ENCODE results near the gene NKPD1. TPM values are rescaled to one million over a fixed set of nuclear protein-coding genes. Genes with fewer than 3 reads are reported as not detected.

NKPD1 gene
- total and polyA plus RNA-seq, 3 donors from 2014 or later, result 1.0 to 4.2 (median 1.3) TPM

DNA sequence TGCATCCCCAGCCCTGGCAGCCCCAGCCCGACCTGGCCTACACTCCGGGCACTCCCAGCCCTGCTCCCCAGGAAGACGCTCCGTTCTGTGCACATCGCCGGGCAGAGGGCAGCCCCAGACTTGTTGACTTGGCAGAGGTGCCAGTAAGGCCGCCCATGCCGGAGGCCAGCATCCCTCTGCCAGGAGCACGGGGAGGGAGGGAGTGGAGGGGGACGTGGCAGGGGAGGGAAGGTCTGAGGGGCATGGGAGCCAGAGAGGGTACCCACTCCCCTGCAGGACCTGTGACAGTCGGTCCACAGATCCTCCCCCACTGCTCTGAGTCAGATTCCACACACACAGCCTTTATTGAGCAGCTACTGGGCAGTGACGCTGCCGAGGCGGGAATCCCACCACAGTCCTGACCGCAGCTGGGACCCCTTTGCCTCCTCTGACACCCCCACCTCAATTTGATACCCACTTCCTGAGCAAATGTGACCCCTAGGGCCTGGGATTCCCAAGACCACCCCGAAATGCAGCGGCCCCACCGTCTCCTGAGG is 1.9 kb upstream of the NKPD1 start:
- no peaks in the 10 kb centered on the region for H3K9me3 ChIP-seq
- no peaks in the 10 kb centered on the region for H3K27me3 ChIP-seq
- H3K27ac ChIP-seq, result no peak overlapping the region
- H3K4me3 ChIP-seq, result no peak overlapping the region
- peaks cover 12% of the 10 kb centered on the region for H3K4me1 ChIP-seq
- H3K36me3 ChIP-seq (ENCODE audit: low read depth, missing control alignments), result no peaks in the 10 kb centered on the region
- DNase-seq, result no peak
- TF ChIP-seq POLR2A (IDR thresholded peaks at IDR 0.05) (no peak), CTCF (IDR thresholded peaks at IDR 0.05) (no peak)
- intact Hi-C loops (cut with DNase I; ENCODE audit: low total_unique reads), result no loop called here
- 89 to 90% methylated on average over 5 to 18 of the region's 18 CpGs for WGBS, 2 donors

GRCh38 chr19:45161738-45162607 is 1.2 kb upstream of the NKPD1 start:
- intact Hi-C loops (cut with DNase I; ENCODE audit: low total_unique reads), result no loop called here
- H3K27ac ChIP-seq, result no peak overlapping the region
- no peaks in the 10 kb centered on the region for H3K27me3 ChIP-seq
- peak in 2 of 3 experiments; percentile 19 to 29 for TF ChIP-seq CTCF (IDR thresholded peaks at IDR 0.05)
- TF ChIP-seq POLR2A (IDR thresholded peaks at IDR 0.05), result no peak
- DNase-seq, result peak; percentile 42
- no peaks in the 10 kb centered on the region for H3K36me3 ChIP-seq (ENCODE audit: low read depth, missing control alignments)
- H3K9me3 ChIP-seq, result no peaks in the 10 kb centered on the region
- peaks cover 12% of the 10 kb centered on the region for H3K4me1 ChIP-seq
- no peak overlapping the region for H3K4me3 ChIP-seq
- WGBS, 2 donors, result 64 to 71% methylated on average over 12 to 24 of the region's 32 CpGs

DNA sequence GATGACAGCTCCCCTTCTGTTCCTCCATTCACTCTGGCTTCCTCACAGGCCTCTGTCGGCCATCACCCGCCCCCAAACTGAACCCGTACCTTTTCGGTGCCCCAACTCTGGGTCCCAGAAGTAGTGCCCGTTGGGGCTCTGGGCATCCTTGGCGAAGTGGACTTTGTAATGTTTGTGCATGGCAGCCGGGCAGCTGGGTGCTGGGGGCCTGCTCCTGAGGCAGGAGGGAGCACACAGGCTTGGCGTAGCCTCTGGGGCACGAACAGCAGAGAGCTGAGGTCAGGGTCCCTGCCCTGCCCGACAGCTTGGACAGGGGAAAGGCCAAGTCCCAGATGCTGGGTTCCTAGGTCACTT is 834 bp downstream of the NKPD1 start:
- 67 to 74% methylated on average over 6 to 10 of the region's 10 CpGs for WGBS, 2 donors
- Histone ChIP-seq H3K9me3 (no peaks in the 10 kb centered on the region), H3K4me3 (no peak overlapping the region), H3K27me3 (no peaks in the 10 kb centered on the region), H3K36me3 (ENCODE audit: low read depth, missing control alignments) (no peaks in the 10 kb centered on the region), H3K4me1 (peaks cover 6% of the 10 kb centered on the region), H3K27ac (no peak overlapping the region)
- intact Hi-C loops (cut with DNase I; ENCODE audit: low total_unique reads), result no loop called here
- TF ChIP-seq CTCF (IDR thresholded peaks at IDR 0.05), result no peak
- no peak for TF ChIP-seq POLR2A (IDR thresholded peaks at IDR 0.05)
- no peak for DNase-seq

- no peak overlapping the region for H3K27ac ChIP-seq
- no peaks in the 10 kb centered on the region for H3K9me3 ChIP-seq
- intact Hi-C loops (cut with DNase I; ENCODE audit: low total_unique reads), result no loop called here
- no peak for DNase-seq
- no peak for TF ChIP-seq CTCF (IDR thresholded peaks at IDR 0.05)
- TF ChIP-seq POLR2A (IDR thresholded peaks at IDR 0.05), result no peak
- no peak overlapping the region for H3K4me3 ChIP-seq
- H3K27me3 ChIP-seq, result no peaks in the 10 kb centered on the region
- peaks cover 3% of the 10 kb centered on the region for H3K4me1 ChIP-seq
- 87 to 91% methylated on average over 5 to 12 of the region's 12 CpGs for WGBS, 2 donors
- H3K36me3 ChIP-seq (ENCODE audit: low read depth, missing control alignments), result no peaks in the 10 kb centered on the region
Observed at GRCh38 chr19:45159210-45159970, 1.4 kb downstream of the NKPD1 start.
